NCI-H2227 (cell line): ENCODE measurements around the gene AAK1.

ENCODE experiments used
- DNase-seq: peaks from one replicate; lab custom pipeline; 2025; ENCODE audit not compliant: unreplicated experiment; lab: John Stamatoyannopoulos, UW

Gene AAK1

DNA sequence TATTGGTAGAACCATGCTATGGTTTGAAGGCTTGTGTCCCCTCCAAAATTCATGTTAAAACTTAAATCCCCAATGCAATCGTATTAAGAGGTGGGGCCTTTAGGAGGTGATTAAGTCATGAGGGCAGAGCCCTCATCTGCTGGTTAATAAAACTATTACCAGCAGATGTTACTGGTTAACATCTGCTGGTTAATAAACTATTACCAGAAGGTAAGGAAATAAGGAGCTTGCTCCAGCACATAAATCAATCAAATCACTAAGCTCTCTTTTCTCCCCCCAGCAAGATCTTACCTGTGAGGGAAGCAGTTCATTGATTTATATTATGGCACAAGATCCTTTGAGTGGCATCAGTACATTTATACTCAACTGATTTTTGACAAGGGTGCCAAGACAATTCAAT, 96.9 kb downstream of the AAK1 start:
- DNase-seq = no peak

GRCh38 chr2:69545477-69545932, 98.0 kb downstream of the AAK1 start:
- DNase-seq = no peak

GRCh38 chr2:69544951-69545350, 98.6 kb downstream of the AAK1 start:
- DNase-seq = no peak

DNA sequence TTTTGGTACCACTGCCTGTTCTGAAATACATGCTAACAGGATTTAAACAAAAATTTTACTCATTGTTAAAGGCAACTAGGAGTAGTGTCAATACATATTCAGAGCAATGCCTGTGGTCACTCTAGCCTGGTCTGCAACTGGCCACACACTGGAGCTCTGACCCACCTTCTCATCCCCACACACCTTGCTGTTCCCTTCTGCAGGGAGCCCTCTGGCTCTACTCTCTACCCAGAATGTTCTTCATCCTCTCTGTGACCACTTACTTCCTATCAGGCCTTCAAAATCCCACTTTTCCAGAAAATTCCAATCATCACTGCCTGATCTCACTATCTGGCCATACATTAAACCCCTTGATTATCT, 104.0 kb downstream of the AAK1 start:
- no peak for DNase-seq

DNA sequence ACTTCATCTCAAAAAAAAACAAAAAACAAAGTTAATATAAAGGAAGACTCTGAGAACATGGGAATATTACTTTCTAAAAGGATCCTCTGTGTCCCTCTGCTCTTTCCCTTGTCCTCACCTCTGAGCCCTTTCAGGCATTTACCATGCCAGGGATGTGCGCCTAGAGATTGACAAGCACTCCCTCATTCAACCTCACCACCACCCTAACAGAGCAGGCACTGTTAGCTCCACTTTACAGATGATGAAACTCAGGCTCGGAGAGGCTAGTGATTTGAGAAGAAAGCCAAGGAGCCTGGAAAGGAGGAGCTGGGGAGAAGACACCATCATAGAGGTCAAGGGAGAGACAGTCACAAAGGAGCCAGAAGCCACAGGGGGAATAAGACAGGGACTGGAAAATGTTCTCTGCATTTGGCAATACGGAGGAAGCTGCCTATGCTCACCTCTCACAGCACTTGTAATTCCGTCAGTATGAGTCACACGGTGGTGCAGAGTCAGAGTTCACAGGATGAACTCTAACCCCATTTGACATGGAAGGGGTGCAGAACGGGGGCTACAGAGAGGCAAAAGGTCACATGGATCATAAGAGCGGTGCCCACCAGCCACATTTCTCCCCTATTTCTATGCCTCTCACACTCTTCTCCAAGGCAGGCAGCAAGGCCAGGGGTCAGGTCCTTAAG, 104.5 kb downstream of the AAK1 start:
- DNase-seq = no peak

GRCh38 chr2:69538249-69538648, 105.3 kb downstream of the AAK1 start:
- no peak for DNase-seq

GRCh38 chr2:69535817-69536241, 107.7 kb downstream of the AAK1 start:
- DNase-seq = no peak

- no peak for DNase-seq
Measured at GRCh38 chr2:69531186-69531585, 112.4 kb downstream of the AAK1 start.

- DNase-seq = no peak
Measured at GRCh38 chr2:69529480-69529879, 114.1 kb downstream of the AAK1 start.

GRCh38 chr2:69525261-69525660, 118.3 kb downstream of the AAK1 start:
- no peak for DNase-seq

DNA sequence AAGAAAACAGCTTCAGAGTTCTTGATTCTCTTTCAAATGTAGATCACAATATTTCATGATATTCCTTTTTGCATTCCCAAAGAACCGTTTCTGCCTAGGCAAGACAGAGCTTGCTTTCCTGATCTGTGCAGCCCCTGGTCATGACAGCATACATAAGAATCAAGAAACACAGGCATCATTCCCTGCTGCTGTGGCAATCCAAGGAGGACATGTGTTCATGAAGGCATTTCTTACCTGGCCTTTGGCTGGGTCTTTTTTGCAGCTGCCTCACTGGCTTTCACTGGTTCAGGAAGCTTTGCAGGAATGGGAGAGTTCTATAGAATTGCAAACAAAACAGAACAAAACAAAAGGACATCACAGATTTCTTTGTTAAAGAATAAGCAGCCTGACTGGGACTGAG, 118.7 kb downstream of the AAK1 start:
- DNase-seq = no peak

DNA sequence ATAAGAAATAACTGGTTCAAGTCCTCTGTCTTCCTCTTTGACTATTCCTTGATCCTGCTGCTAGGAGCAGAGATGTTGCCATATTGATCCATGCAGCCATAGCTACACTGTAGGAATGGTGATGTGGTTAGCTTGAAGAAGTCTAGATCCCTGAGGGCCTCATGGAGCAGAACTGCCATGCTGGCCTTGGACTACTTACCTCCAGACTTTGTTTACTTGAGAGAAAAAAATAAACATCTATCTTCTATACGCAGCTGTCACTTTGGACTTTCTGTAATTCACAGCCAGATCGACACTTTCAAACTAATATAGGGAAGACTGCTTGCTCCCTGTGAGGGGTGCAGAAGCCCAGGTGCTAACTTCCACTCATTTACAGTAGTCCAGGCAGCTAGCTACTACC, 121.8 kb downstream of the AAK1 start:
- DNase-seq = no peak

DNA sequence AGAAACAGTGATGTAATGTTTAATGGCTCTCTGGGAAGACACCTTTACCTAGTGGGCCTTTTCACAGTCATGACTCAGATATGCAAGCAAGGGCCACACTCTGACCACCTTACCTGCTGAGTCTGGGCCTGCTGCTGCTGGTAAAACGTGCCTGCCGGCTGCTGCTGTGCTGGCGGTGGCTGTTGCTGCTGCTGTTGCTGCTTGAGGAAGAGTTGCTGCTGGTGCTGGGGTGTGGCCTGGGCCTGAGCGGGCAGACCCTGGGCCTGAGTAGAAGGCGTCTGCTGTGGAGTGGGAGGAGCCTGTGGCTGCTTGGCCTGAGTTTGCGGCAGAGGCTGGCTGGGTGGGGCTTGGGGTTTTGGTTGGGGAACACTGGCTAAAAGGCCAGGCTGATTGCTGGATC, 124.7 kb downstream of the AAK1 start:
- DNase-seq = no peak

DNA sequence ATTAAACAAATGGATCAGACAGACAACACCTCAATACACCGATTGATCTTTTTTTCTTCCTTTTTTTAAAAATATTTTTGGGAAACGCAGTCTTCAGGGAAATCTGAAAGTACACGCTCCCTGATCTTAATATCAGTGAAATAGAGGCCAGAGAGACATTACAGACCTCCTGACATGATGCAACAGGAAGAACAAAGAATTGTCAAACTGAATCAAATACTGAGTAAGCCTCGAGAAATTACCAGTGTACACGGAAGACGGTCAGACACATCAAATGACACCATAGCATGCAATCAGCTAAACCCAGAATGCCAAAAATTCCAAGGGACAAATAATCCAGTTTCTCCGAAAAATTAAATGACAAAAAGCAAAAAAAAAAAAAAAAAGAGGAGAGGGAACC, 126.1 kb downstream of the AAK1 start:
- DNase-seq = no peak

DNA sequence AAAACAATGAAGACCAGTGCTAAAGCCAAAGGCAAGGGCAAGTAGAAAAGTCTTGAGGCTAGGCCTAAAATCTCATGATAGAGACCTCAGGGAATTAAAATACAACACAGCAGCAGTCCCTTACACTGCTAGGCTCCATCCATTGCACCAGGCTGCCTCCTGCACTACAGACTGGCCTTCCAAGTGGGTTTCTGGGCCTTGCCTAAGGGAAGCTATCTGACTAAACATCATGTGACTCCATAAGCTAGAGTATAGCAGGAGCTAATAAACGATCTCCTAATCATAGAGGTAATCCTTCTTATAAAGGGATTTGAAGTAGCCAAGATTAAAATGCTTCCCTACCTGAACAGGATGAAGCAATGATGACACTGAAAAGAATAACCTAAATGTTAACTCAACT, 128.7 kb downstream of the AAK1 start:
- no peak for DNase-seq

GRCh38 chr2:69514406-69514805, 129.1 kb downstream of the AAK1 start:
- DNase-seq = no peak

DNA sequence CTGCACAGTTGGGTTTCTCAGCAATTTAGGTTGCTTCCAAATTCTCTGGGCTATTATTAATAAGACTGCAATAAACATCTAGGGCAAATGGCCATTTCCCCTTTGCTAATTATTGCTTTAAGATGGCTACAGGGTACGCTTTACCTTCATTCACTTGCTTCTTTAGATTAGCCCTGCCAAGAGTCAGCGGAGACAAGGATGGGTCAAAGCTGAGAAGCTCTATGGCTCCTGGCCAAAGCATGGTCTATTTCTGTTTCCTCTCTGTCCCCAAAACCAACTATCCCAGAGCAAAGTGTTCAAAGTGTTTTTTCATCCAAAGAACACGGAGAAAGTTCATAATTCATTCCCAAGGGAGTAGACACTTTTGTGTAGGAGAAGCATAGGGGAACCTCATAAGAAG, 131.1 kb downstream of the AAK1 start:
- DNase-seq = no peak

DNA sequence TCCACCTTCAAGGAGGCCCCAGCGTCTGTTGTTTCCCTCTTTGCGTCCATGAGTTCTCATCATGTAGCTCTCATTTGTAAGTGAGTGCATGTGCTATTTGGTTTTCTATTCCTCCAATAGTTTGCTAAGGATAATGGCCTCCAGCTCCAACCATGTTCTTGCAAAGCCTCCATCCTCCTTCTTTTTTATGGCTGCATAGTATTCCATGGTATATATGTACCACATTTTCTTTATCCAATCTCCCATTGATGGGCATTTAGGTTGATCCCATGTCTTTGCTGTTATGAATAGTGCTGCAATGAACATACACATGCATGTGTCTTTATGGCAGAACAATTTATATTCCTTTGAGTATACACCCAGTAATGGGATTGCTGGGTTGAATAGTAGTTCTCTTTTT, 133.3 kb downstream of the AAK1 start:
- no peak for DNase-seq

GRCh38 chr2:69509750-69510140, 133.8 kb downstream of the AAK1 start:
- DNase-seq = no peak

GRCh38 chr2:69509011-69509749, 134.4 kb downstream of the AAK1 start:
- no peak for DNase-seq

- DNase-seq = no peak
Measured at GRCh38 chr2:69505710-69506109, 137.8 kb downstream of the AAK1 start.

- DNase-seq = no peak
Measured at GRCh38 chr2:69501301-69501700, 142.2 kb downstream of the AAK1 start.

DNA sequence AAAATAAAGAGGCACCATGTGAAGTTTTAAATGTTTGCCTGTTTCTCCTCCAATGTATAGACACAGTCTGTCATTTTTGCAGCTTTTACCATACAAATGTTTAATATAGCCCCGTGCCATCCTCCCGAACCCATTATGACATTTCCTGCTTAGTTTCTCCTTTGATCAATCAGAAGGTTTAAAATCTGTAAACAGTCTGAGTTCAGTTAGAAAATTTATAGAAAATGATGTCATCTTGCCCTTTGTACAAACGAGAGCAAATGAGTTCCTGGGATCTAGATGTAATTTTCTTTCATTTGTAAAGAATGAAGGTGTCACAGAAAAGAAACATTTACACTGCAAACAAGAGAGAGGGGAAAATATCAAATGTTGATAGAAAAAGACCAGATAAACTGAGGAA, 143.6 kb downstream of the AAK1 start:
- no peak for DNase-seq
